ENCODE results near the gene TSPAN18. TPM values are rescaled to one million over a fixed set of nuclear protein-coding genes. Genes with fewer than 3 reads are reported as not detected.

Gene TSPAN18
- total RNA-seq, 1 donor from 2014 or later, result 25.7 TPM

DNA sequence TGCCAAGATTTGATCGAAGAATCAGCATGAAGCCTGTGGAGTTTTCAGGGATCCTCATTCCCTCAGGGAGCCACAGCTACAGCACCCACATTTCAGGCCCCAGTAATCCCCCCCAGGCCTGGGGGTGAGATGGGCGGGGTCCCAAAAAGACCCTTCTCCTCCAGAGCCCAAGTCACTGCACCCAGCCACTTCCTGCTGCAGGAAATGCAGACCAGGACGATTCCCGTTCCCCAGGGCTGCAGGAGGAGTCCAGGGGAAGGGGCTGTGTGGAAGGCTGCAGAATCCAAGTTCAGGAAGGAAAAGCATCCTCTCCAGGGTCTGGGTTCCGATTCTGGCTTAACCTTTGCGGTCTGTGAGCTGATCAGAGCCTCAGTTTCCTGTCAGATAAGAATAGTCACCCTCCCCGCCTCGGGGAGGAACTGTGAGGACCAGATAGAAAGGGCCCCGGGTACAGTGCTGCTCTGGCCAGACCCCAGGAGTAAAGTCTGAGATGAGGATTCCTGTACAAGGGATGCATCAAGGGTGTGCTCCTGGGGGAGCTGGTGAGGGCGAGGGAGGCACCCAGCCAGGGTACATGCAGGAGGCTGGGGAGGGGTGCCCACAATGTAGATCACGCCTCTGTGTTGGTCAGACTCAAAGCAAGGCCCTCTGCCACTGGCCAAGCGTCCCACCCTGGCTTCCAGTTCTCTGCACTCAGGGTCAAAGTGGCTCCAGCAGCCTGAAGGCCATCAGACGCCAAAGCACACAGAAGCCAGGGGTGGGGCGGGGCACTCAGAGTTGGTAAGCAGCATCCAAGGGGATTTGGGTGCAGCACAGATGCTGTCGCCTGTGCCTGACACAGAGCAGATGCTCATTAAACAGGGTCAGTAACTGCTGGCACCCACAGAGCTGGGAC, 254.0 kb downstream of the TSPAN18 start:
- Mint-ChIP-seq H3K4me1 (ENCODE audit: low read depth) (peaks cover 4% of the 10 kb centered on the region), H3K36me3 (ENCODE audit: insufficient read depth) (no peaks in the 10 kb centered on the region), H3K27ac (no peak overlapping the region), H3K9me3 (ENCODE audit: low read depth) (no peaks in the 10 kb centered on the region), H3K27me3 (no peaks in the 10 kb centered on the region), H3K4me3 (ENCODE audit: low read depth) (no peak overlapping the region)
- no peak for DNase-seq (ENCODE audit: low spot score, unreplicated experiment)
- TF ChIP-seq, protein P1, sequence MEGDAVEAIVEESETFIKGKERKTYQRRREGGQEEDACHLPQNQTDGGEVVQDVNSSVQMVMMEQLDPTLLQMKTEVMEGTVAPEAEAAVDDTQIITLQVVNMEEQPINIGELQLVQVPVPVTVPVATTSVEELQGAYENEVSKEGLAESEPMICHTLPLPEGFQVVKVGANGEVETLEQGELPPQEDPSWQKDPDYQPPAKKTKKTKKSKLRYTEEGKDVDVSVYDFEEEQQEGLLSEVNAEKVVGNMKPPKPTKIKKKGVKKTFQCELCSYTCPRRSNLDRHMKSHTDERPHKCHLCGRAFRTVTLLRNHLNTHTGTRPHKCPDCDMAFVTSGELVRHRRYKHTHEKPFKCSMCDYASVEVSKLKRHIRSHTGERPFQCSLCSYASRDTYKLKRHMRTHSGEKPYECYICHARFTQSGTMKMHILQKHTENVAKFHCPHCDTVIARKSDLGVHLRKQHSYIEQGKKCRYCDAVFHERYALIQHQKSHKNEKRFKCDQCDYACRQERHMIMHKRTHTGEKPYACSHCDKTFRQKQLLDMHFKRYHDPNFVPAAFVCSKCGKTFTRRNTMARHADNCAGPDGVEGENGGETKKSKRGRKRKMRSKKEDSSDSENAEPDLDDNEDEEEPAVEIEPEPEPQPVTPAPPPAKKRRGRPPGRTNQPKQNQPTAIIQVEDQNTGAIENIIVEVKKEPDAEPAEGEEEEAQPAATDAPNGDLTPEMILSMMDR (IDR thresholded peaks at IDR 0.05; ENCODE audit: unreplicated experiment), result no peak

Other genes with a start within 250 kb of the TSPAN18 start
- gene CD82, start 161.3 kb upstream of the TSPAN18 start, total RNA-seq, result 9.3 and 9.4 TPM in 2 replicates
- 71.8 and 82.8 TPM in 2 replicates for gene TP53I11, start 223.9 kb downstream of the TSPAN18 start, total RNA-seq